ENCODE data around the gene EXOSC3. TPM values are rescaled to one million over a fixed set of nuclear protein-coding genes. Genes with fewer than 3 reads are reported as not detected.

The EXOSC3 gene
- total and polyA plus RNA-seq, 2 donors (not counting 1 experiment from before 2014, with no cell fraction given), result 11.7 to 55.3 TPM

DNA sequence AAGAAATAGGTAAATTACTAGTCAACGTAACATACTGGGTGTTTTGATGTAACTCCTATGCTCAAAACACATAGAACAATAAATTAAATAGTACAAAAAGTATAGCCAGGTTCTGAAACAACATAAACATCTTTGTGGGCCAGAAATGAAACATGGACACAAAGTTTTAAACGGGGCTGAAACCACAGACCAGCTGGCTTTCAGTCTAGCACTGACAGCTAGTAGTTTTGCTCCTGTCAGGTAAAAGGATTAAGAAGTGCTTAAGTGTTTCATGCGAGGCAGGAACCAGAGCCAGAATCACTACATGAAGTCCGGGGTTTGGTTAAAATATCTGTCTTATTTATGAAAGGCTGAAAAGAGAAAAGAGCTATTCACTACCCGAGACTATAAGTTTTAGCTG lies 35.3 kb upstream of the EXOSC3 start:
- no peak overlapping the region for H3K27ac Mint-ChIP-seq
- CTCF ChIA-PET, result no interaction called here
- Histone ChIP-seq H3K27me3 (replicated peaks in 1 of 4; ENCODE audit: control extremely low read depth in 1 of 4, control insufficient read depth in 3 of 4, insufficient read depth in 4 of 4, low read length in 3 of 4) (no peaks in the 10 kb centered on the region), H3K9ac (ENCODE audit: low read length) (no peak overlapping the region), H3K4me3 (ENCODE audit: control extremely low read depth in 1 of 5, extremely low read depth in 1 of 5, insufficient read depth in 1 of 5, low read depth in 2 of 5, low read length in 4 of 5) (no peak overlapping the region), H3K9me3 (ENCODE audit: control extremely low read depth in 1 of 3, control insufficient read depth in 2 of 3, insufficient read depth in 1 of 3, low read length in 2 of 3) (no peaks in the 10 kb centered on the region), H3K36me3 (replicated peaks in 1 of 2; ENCODE audit: control extremely low read depth in 1 of 2, control insufficient read depth in 1 of 2, extremely low read depth in 1 of 2, insufficient read depth in 2 of 2, low read length in 1 of 2) (peaks cover 0 to 18% of the 10 kb centered on the region in 2 experiments), H3K4me1 (ENCODE audit: control insufficient read depth in 2 of 2, insufficient read depth in 2 of 2, low read length in 2 of 2) (no peaks in the 10 kb centered on the region), H3K27ac (ENCODE audit: low read length in 2 of 2) (no peak overlapping the region), H4K20me1 (ENCODE audit: control insufficient read depth, insufficient read depth, low read length, poor library complexity, severe bottlenecking) (no peaks in the 10 kb centered on the region), H3K4me2 (replicated peaks; ENCODE audit: low read depth, low read length, poor library complexity, severe bottlenecking) (no peak overlapping the region), H2AFZ (ENCODE audit: insufficient read depth, low read depth, low read length, poor library complexity, severe bottlenecking) (no peak overlapping the region), H3K79me2 (ENCODE audit: control insufficient read depth, insufficient read depth, low read length) (no peaks in the 10 kb centered on the region)
- POLR2A ChIA-PET, result no interaction called here
- no peak for TF ChIP-seq EZH2 (IDR thresholded peaks at IDR 0.05; ENCODE audit: borderline replicate concordance, insufficient read depth, low read depth, low read length, poor library complexity, severe bottlenecking)
- TF ChIP-seq, protein P1, sequence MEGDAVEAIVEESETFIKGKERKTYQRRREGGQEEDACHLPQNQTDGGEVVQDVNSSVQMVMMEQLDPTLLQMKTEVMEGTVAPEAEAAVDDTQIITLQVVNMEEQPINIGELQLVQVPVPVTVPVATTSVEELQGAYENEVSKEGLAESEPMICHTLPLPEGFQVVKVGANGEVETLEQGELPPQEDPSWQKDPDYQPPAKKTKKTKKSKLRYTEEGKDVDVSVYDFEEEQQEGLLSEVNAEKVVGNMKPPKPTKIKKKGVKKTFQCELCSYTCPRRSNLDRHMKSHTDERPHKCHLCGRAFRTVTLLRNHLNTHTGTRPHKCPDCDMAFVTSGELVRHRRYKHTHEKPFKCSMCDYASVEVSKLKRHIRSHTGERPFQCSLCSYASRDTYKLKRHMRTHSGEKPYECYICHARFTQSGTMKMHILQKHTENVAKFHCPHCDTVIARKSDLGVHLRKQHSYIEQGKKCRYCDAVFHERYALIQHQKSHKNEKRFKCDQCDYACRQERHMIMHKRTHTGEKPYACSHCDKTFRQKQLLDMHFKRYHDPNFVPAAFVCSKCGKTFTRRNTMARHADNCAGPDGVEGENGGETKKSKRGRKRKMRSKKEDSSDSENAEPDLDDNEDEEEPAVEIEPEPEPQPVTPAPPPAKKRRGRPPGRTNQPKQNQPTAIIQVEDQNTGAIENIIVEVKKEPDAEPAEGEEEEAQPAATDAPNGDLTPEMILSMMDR (IDR thresholded peaks at IDR 0.05), result no peak
- intact Hi-C loops (cut with micrococcal nuclease), result no loop called here
- H3K4me1 Mint-ChIP-seq, result no peaks in the 10 kb centered on the region
- WGBS (ENCODE audit: insufficient coverage), result 84% methylated on average over 2 of the region's 5 CpGs
- ATAC-seq (ENCODE audit: low read depth) (no peak), DNase-seq (no peak)
- H3K9me3 Mint-ChIP-seq (ENCODE audit: insufficient read depth), result peaks cover 4% of the 10 kb centered on the region
- H3K27me3 Mint-ChIP-seq, result no peaks in the 10 kb centered on the region
- H3K4me3 Mint-ChIP-seq, result no peak overlapping the region

DNA sequence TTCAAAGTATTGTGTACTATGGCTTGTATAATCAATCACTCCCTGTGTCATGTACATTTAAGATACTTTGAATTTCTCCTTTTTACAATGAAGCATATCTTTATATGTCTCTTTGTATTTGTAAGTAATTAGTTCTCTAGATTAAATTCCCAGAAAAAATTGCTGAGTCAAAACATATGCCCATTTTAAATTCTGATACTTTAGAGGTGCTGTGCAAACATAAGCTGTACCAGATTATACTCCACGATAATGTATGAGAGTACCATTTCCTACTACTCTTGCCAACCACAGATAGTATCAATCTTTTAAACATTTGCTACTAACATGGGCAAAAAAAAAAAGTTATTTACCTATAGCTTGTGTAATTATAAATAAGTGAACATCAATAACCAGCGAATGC lies 34.0 kb upstream of the EXOSC3 start:
- no peak for ATAC-seq (ENCODE audit: low read depth)
- peaks cover 0 to 12% of the 10 kb centered on the region in 2 experiments for H3K36me3 ChIP-seq (replicated peaks in 1 of 2; ENCODE audit: control extremely low read depth in 1 of 2, control insufficient read depth in 1 of 2, extremely low read depth in 1 of 2, insufficient read depth in 2 of 2, low read length in 1 of 2)
- POLR2A ChIA-PET, result no interaction called here
- no peak overlapping the region for H2AFZ ChIP-seq (ENCODE audit: insufficient read depth, low read depth, low read length, poor library complexity, severe bottlenecking)
- Mint-ChIP-seq H3K4me3 (no peak overlapping the region), H3K27ac (no peak overlapping the region), H3K27me3 (no peaks in the 10 kb centered on the region), H3K4me1 (no peaks in the 10 kb centered on the region), H3K9me3 (ENCODE audit: insufficient read depth) (no peaks in the 10 kb centered on the region)
- no peak overlapping the region for H3K27ac ChIP-seq (ENCODE audit: low read length in 2 of 2)
- intact Hi-C loops (cut with micrococcal nuclease), result no loop called here
- no CpG with 5 or more reads among the region's 2 CpGs for WGBS (ENCODE audit: insufficient coverage)
- H3K9ac ChIP-seq (ENCODE audit: low read length), result no peak overlapping the region
- no peaks in the 10 kb centered on the region for H3K9me3 ChIP-seq (ENCODE audit: control extremely low read depth in 1 of 3, control insufficient read depth in 2 of 3, insufficient read depth in 1 of 3, low read length in 2 of 3)
- no peaks in the 10 kb centered on the region for H3K27me3 ChIP-seq (replicated peaks in 1 of 4; ENCODE audit: control extremely low read depth in 1 of 4, control insufficient read depth in 3 of 4, insufficient read depth in 4 of 4, low read length in 3 of 4)
- H3K4me1 ChIP-seq (ENCODE audit: control insufficient read depth in 2 of 2, insufficient read depth in 2 of 2, low read length in 2 of 2), result no peaks in the 10 kb centered on the region
- no peaks in the 10 kb centered on the region for H3K79me2 ChIP-seq (ENCODE audit: control insufficient read depth, insufficient read depth, low read length)
- H3K4me3 ChIP-seq (ENCODE audit: control extremely low read depth in 1 of 5, extremely low read depth in 1 of 5, insufficient read depth in 1 of 5, low read depth in 2 of 5, low read length in 4 of 5), result no peak overlapping the region
- CTCF ChIA-PET, result no interaction called here
- no peak overlapping the region for H3K4me2 ChIP-seq (replicated peaks; ENCODE audit: low read depth, low read length, poor library complexity, severe bottlenecking)
- no peak for TF ChIP-seq EZH2 (IDR thresholded peaks at IDR 0.05; ENCODE audit: borderline replicate concordance, insufficient read depth, low read depth, low read length, poor library complexity, severe bottlenecking)
- TF ChIP-seq, protein P1 (IDR thresholded peaks at IDR 0.05), result no peak
- H4K20me1 ChIP-seq (ENCODE audit: control insufficient read depth, insufficient read depth, low read length, poor library complexity, severe bottlenecking), result no peaks in the 10 kb centered on the region
- DNase-seq, result no peak

Measured in B cell (primary cell).